ENCODE measurements around the gene KMT2D. TPM values are rescaled to one million over a fixed set of nuclear protein-coding genes. Genes with fewer than 3 reads are reported as not detected.
A peak's percentile ranks its signal among the peaks of the same experiment; 100 is the strongest.

KMT2D gene
- total and polyA plus RNA-seq, 10 of the 15 experiments (the other 5 are each of a cell fraction or from before 2014, with no cell fraction given): 0.51 to 71.5 (median 10.4) TPM

DNA sequence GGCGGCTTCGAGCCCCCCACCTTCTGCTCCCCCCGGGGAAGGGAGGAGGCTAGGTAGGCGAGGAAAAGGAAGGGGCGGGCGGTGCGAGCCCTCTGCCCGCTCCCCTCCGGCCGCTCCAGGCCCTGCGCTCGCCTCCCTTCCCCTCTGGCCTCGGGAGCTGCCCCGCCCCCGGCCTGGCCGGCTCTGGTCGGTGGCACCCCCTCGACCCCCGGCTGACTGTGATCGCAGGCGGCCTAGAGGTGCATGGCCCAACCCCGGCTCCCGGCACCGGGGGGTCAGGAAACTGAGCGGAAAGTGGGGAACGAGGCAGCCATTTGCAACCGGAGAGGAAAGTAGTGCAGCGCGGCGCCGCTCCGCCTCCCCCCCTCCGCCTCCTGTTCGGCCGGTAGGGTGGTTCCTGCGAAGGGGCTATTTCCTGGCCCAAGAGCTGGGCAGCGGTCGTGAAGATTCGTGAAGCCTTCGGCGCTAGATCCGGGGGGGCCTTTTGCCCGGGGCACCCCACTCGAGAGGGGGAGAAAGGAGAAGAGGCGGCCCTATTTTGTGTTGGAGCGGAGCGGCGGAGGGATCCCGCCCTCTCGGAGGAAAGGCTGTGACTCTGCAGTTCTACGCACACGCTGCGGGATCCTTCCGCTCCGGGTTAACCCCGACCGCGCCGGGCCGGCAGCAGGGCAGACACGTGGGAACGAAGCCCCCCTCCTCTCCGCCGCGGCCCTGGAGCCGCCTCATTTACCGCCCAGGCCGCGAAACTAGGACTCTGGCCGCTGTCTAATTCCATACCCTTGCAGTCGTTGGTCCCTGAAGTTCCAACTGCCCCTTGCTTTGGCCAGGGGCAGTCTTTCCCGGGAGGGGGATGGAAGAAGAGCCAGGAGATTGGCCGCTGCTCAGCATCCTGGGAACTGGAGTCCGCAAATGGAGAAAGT lies at the start of gene KMT2D (continued):
- peak; percentile 76 to 84 for TF ChIP-seq BHLHE40 (IDR thresholded peaks at IDR 0.05; ENCODE audit: borderline replicate concordance in 1 of 2, low read depth in 2 of 2, low read length in 1 of 2)
- TF ChIP-seq FOS (IDR thresholded peaks at IDR 0.05; ENCODE audit: borderline replicate concordance, extremely low read depth, insufficient read length): no peak
- TF ChIP-seq SUZ12 (IDR thresholded peaks at IDR 0.05; ENCODE audit: unreplicated experiment): no peak
- 0 out of 2 replicates have a peak, but pooled peaks have one; percentile 34 for TF ChIP-seq IRF4 (IDR thresholded peaks at IDR 0.05; ENCODE audit: low read depth, low read length)
- peak; percentile 65; the same call in 1 of the 2 replicates for TF ChIP-seq TCF3 (IDR thresholded peaks at IDR 0.05; ENCODE audit: borderline replicate concordance, insufficient read depth, low read depth, low read length)
- peak; percentile 83 for TF ChIP-seq MTA2 (IDR thresholded peaks at IDR 0.05; ENCODE audit: low read depth)
- no peak for TF ChIP-seq FOXM1 (IDR thresholded peaks at IDR 0.05; ENCODE audit: low read depth, low read length)
- TF ChIP-seq SMAD5 (IDR thresholded peaks at IDR 0.05; ENCODE audit: low read depth): peak; percentile 65
- TF ChIP-seq NR2F1 (conservative IDR thresholded peaks at IDR 0.05): peak; percentile 83
- TF ChIP-seq EGR1 (IDR thresholded peaks at IDR 0.05; ENCODE audit: borderline replicate concordance in 1 of 2, low read depth in 2 of 2, low read length in 2 of 2): peak; percentile 57 to 71; a peak in 2 of 3 replicates
- TF ChIP-seq, protein P1, sequence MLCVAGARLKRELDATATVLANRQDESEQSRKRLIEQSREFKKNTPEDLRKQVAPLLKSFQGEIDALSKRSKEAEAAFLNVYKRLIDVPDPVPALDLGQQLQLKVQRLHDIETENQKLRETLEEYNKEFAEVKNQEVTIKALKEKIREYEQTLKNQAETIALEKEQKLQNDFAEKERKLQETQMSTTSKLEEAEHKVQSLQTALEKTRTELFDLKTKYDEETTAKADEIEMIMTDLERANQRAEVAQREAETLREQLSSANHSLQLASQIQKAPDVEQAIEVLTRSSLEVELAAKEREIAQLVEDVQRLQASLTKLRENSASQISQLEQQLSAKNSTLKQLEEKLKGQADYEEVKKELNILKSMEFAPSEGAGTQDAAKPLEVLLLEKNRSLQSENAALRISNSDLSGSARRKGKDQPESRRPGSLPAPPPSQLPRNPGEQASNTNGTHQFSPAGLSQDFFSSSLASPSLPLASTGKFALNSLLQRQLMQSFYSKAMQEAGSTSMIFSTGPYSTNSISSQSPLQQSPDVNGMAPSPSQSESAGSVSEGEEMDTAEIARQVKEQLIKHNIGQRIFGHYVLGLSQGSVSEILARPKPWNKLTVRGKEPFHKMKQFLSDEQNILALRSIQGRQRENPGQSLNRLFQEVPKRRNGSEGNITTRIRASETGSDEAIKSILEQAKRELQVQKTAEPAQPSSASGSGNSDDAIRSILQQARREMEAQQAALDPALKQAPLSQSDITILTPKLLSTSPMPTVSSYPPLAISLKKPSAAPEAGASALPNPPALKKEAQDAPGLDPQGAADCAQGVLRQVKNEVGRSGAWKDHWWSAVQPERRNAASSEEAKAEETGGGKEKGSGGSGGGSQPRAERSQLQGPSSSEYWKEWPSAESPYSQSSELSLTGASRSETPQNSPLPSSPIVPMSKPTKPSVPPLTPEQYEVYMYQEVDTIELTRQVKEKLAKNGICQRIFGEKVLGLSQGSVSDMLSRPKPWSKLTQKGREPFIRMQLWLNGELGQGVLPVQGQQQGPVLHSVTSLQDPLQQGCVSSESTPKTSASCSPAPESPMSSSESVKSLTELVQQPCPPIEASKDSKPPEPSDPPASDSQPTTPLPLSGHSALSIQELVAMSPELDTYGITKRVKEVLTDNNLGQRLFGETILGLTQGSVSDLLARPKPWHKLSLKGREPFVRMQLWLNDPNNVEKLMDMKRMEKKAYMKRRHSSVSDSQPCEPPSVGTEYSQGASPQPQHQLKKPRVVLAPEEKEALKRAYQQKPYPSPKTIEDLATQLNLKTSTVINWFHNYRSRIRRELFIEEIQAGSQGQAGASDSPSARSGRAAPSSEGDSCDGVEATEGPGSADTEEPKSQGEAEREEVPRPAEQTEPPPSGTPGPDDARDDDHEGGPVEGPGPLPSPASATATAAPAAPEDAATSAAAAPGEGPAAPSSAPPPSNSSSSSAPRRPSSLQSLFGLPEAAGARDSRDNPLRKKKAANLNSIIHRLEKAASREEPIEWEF (IDR thresholded peaks at IDR 0.05; ENCODE audit: insufficient replicate concordance, low read depth, low read length): no peak
- no peak for TF ChIP-seq WRNIP1 (IDR thresholded peaks at IDR 0.05; ENCODE audit: borderline replicate concordance, low read depth, low read length)
- no peak for TF ChIP-seq ZNF274 (IDR thresholded peaks at IDR 0.05; ENCODE audit: insufficient read depth, insufficient read length)
- TF ChIP-seq LARP7 (IDR thresholded peaks at IDR 0.05): peak; percentile 86
- peak; percentile 76; the same call in 1 of the 2 replicates for TF ChIP-seq EED (IDR thresholded peaks at IDR 0.05; ENCODE audit: low read depth)
- peak; percentile 71 for TF ChIP-seq SP1 (IDR thresholded peaks at IDR 0.05; ENCODE audit: low read depth, low read length)
- TF ChIP-seq MYB (IDR thresholded peaks at IDR 0.05; ENCODE audit: borderline replicate concordance, low read depth, low read length): 0 out of 2 replicates have a peak, but pooled peaks have one; percentile 48
- no peak for TF ChIP-seq SMC3 (IDR thresholded peaks at IDR 0.05; ENCODE audit: borderline replicate concordance, low read length)
- TF ChIP-seq, protein P2, sequence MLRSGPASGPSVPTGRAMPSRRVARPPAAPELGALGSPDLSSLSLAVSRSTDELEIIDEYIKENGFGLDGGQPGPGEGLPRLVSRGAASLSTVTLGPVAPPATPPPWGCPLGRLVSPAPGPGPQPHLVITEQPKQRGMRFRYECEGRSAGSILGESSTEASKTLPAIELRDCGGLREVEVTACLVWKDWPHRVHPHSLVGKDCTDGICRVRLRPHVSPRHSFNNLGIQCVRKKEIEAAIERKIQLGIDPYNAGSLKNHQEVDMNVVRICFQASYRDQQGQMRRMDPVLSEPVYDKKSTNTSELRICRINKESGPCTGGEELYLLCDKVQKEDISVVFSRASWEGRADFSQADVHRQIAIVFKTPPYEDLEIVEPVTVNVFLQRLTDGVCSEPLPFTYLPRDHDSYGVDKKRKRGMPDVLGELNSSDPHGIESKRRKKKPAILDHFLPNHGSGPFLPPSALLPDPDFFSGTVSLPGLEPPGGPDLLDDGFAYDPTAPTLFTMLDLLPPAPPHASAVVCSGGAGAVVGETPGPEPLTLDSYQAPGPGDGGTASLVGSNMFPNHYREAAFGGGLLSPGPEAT (IDR thresholded peaks at IDR 0.05; ENCODE audit: low read depth): peak; percentile 98
- no peak for TF ChIP-seq YBX1 (IDR thresholded peaks at IDR 0.05)

All from GM12878 (cell line).